NB4 (cell line): ENCODE measurements around the gene DSTYK.

ENCODE experiments used
- POLR2A ChIP-seq: IDR thresholded peaks from 2 replicates; pipeline ENCODE4 v1.6.1; 2011; ENCODE audit warnings: mild to moderate bottlenecking; ENCODE audit not compliant: insufficient read length; ENCODE audit errors: extremely low read depth
- TF ChIP-seq, protein P1 (sequence below): IDR thresholded peaks from one replicate; pipeline ENCODE4 v1.5.1; 2012; ENCODE audit warnings: low read depth, low read length

DNA sequence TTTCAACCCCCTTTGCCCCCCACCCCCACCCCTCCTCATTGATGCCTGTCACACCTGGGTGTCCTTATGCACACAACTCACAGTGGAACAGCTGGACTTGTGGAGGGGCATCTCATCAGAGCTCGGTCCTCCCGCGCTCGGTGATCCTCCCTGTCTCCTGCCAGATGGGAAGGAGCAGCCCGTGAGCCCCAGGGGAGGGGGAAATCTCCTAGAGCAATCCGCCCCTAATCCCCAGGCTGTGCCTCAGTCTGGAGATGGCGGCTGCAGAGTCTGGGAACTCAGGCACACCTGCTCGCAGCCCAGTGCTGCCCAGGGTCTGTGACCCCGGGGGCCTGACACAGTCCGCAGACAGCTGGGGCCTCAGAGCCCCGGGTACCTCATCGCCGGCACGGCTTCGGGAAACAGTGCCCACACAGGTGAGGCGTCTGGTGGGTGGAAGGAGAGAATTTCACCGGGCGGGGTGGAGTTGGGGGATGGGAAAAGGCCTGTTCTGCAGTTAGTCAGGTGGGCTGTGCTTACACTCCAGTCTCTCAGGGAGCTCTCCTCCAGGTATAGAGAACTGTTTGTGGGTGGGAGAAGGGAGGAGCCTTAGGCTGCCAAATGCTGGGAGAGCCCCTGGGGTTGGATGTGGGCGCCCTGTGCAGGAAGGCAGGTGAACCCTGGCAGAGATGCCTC, 45.6 kb upstream of the DSTYK start:
- TF ChIP-seq, protein P1, sequence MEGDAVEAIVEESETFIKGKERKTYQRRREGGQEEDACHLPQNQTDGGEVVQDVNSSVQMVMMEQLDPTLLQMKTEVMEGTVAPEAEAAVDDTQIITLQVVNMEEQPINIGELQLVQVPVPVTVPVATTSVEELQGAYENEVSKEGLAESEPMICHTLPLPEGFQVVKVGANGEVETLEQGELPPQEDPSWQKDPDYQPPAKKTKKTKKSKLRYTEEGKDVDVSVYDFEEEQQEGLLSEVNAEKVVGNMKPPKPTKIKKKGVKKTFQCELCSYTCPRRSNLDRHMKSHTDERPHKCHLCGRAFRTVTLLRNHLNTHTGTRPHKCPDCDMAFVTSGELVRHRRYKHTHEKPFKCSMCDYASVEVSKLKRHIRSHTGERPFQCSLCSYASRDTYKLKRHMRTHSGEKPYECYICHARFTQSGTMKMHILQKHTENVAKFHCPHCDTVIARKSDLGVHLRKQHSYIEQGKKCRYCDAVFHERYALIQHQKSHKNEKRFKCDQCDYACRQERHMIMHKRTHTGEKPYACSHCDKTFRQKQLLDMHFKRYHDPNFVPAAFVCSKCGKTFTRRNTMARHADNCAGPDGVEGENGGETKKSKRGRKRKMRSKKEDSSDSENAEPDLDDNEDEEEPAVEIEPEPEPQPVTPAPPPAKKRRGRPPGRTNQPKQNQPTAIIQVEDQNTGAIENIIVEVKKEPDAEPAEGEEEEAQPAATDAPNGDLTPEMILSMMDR, result no peak
- no peak for TF ChIP-seq POLR2A
